GM12878 (cell line): ENCODE data around the gene ABHD14A. TPM values are rescaled to one million over a fixed set of nuclear protein-coding genes. Genes with fewer than 3 reads are reported as not detected.
A peak's percentile ranks its signal among the peaks of the same experiment; 100 is the strongest.

Experiments used
- ATAC-seq: fragments of 200-7000 bp; cut with Tn5 transposase; 3 replicates; pipeline ENCODE4 v1.9.1; 2020; ENCODE audit warnings: mild to moderate bottlenecking, moderate library complexity
- BruUV-seq: library from RNA; stranded (reverse); fragments of 400-500 nt; replicated peaks from 2 replicates; lab custom pipeline; 2021; lab: Mats Ljungman, UMichigan
- CTCF ChIA-PET: fragments of 300-600 bp; sonication (Branson Sonifier 250); formaldehyde crosslinking; extraction: SDS; loops from one replicate; lab custom pipeline; 2021; ENCODE audit warnings: inconsistent platforms; lab: Yijun Ruan, JAX
- POLR2A ChIA-PET: fragments of 350-600 bp; formaldehyde crosslinking; extraction: SDS; loops from one replicate; lab custom pipeline; 2021; ENCODE audit warnings: inconsistent platforms; lab: Charles Lee
- RAD21 ChIA-PET: fragments of 300-600 bp; sonication (Branson Sonifier 250); formaldehyde crosslinking; loops from one replicate; lab custom pipeline; 2023; ENCODE audit warnings: antibody characterized with exemption; ENCODE audit not compliant: unreplicated experiment; lab: Charles Lee
- SMC1A ChIA-PET: fragments of 300-600 bp; sonication (Branson Sonifier 250); formaldehyde crosslinking; loops from one replicate; lab custom pipeline; 2023; ENCODE audit not compliant: unreplicated experiment, uncharacterized antibody; lab: Charles Lee
- DNase-seq: peaks from one replicate; pipeline ENCODE4 v3.0.0-alpha.2; 2011; ENCODE audit warnings: low read depth, low spot score
- FAIRE-seq: peaks from 3 replicates; lab custom pipeline; 2011; peaks lifted over from hg19 to GRCh38; lab: Jason Lieb, UNC
- H2AFZ ChIP-seq: 2 replicates; pipeline ENCODE4 v1.6.0; 2011; ENCODE audit warnings: low read depth, low read length, control low read depth; ENCODE audit not compliant: control insufficient read depth
- H3K27ac ChIP-seq: 2 replicates; pipeline ENCODE4 v1.5.1; 2011; ENCODE audit warnings: control low read depth; ENCODE audit not compliant: control insufficient read depth, insufficient read depth
- H3K27me3 ChIP-seq, 2 experiments: replicated peaks in 1 of 2; 2 replicates each; pipeline versions ENCODE4 v1.6.0 to v1.6.1; 2011; ENCODE audit warnings: low read length in 1 of 2; ENCODE audit not compliant: control insufficient read depth in 2 of 2, insufficient read depth in 2 of 2
- H3K36me3 ChIP-seq, 2 experiments: 2 replicates each; pipeline ENCODE4 v1.5.1; 2011; ENCODE audit warnings: low read length in 1 of 2; ENCODE audit not compliant: control insufficient read depth in 2 of 2, insufficient read depth in 2 of 2
- H3K4me1 ChIP-seq: 2 replicates; pipeline ENCODE4 v1.6.1; 2011; ENCODE audit warnings: mild to moderate bottlenecking, low read length, moderate library complexity, mixed read lengths; ENCODE audit not compliant: control insufficient read depth, insufficient read depth
- H3K4me2 ChIP-seq: 2 replicates; pipeline ENCODE4 v1.6.0; 2011; ENCODE audit warnings: control low read depth; ENCODE audit not compliant: control insufficient read depth, insufficient read depth
- H3K4me3 ChIP-seq: fragments of 200-600 bp; sonication (generic); 2 replicates; pipeline ENCODE4 v1.5.1; 2016
- H3K79me2 ChIP-seq: 2 replicates; pipeline ENCODE4 v1.6.0; 2011; ENCODE audit warnings: low read length; ENCODE audit not compliant: control insufficient read depth, insufficient read depth
- H3K9ac ChIP-seq: 2 replicates; pipeline ENCODE4 v1.8.0; 2011; ENCODE audit warnings: low read length, control low read depth, mixed read lengths; ENCODE audit not compliant: control insufficient read depth, insufficient read depth
- H3K9me3 ChIP-seq: replicated peaks from 3 replicates; pipeline ENCODE4 v1.5.1; 2011; ENCODE audit warnings: mild to moderate bottlenecking, low read length; ENCODE audit not compliant: control insufficient read depth, insufficient read depth
- H4K20me1 ChIP-seq: 2 replicates; pipeline ENCODE4 v1.6.0; 2011; ENCODE audit not compliant: control insufficient read depth, insufficient read depth
- JUND ChIP-seq: IDR thresholded peaks from 2 replicates; pipeline ENCODE4 v1.6.1; 2012; ENCODE audit warnings: low read depth, mild to moderate bottlenecking, low read length, improper control_type of control experiment, moderate library complexity
- NFXL1 ChIP-seq: fragments of 450-650 bp; IDR thresholded peaks from 2 replicates; pipeline ENCODE4 v1.6.1; 2017; ENCODE audit warnings: antibody characterized with exemption, mild to moderate bottlenecking, borderline replicate concordance
- RFX5 ChIP-seq: IDR thresholded peaks from 2 replicates; pipeline ENCODE4 v1.6.1; 2011; ENCODE audit warnings: low read depth, low read length, improper control_type of control experiment
- RUNX3 ChIP-seq: IDR thresholded peaks from 2 replicates; pipeline ENCODE4 v1.6.1; 2012; ENCODE audit warnings: low read length, inconsistent platforms
- SRF ChIP-seq, 2 experiments: IDR thresholded peaks; 2 replicates each; pipeline ENCODE4 v1.6.1; 2011; ENCODE audit warnings: low read depth in 2 of 2, low read length in 2 of 2, mild to moderate bottlenecking in 1 of 2, moderate library complexity in 1 of 2
- YBX1 ChIP-seq: fragments of 450-650 bp; IDR thresholded peaks from 2 replicates; pipeline ENCODE4 v1.6.1; 2016; ENCODE audit warnings: antibody characterized with exemption
- ZBED1 ChIP-seq: IDR thresholded peaks from 2 replicates; pipeline ENCODE4 v1.6.1; 2016; ENCODE audit warnings: borderline replicate concordance
- ZNF622 ChIP-seq: fragments of 450-650 bp; IDR thresholded peaks from 2 replicates; pipeline ENCODE4 v1.6.1; 2017; ENCODE audit warnings: mild to moderate bottlenecking, inconsistent platforms
- WGBS: methylation state at CpG from one replicate; pipeline ENCODE4 v1.1.6; 2016; ENCODE audit warnings: low lambda C conversion rate; ENCODE audit not compliant: insufficient replicate concordance, insufficient coverage; ENCODE audit errors: missing lambda C conversion rate; 5-methylcytosine and 5-hydroxymethylcytosine counted together
- in situ Hi-C: fragments of 300-500 bp; cut with MboI; formaldehyde crosslinking; loops from 9 replicates; pipeline ENCODE4 v1.14.3; 2018; ENCODE audit warnings: mixed read lengths
- intact Hi-C: fragments of 100-400 bp; cut with micrococcal nuclease; formaldehyde crosslinking; loops from one replicate; pipeline ENCODE4 v1.14.2; 2022; ENCODE audit not compliant: unreplicated experiment
- polyA plus RNA-seq, 11 experiments: library from polyadenylated mRNA; depleted of rRNA in 4 of 11; unstranded in 6 of 11; stranded (reverse) in 5 of 11; fragments of >200 nt; fragmentation: Nextera tagmentation in 4 of 11; fragmentation: Illumina TruSeq in 1 of 11; extraction: Ambion mirVana in 4 of 11; extraction: Trizol in 1 of 11; gene quantifications; 1 replicate in 1 of 11; 2 replicates in 10 of 11; pipeline versions ENCODE4 v1.2.1 to v1.2.3, GENCODE V29; 2011 to 2016; ENCODE audit warnings: inconsistent platforms in 2 of 11, missing spikeins in 2 of 11, low read depth in 1 of 11
- total RNA-seq, 4 experiments: library from RNA; depleted of rRNA in 3 of 4; stranded (reverse); fragments of >200 nt in 3 of 4; fragmentation: Illumina TruSeq in 1 of 4; extraction: Trizol in 1 of 4; gene quantifications; 2 replicates each; pipeline versions ENCODE4 v1.2.1 to v1.2.3, GENCODE V29; 2013 to 2021
- TF ChIP-seq, protein P1 (sequence below): IDR thresholded peaks from 2 replicates; pipeline ENCODE4 v1.6.1; 2012; ENCODE audit warnings: low read depth, low read length, improper control_type of control experiment

The ABHD14A gene
- total and polyA plus RNA-seq, 10 of the 15 experiments (the other 5 are each of a cell fraction or from before 2014, with no cell fraction given), result 1.2 to 27.0 (median 7.9) TPM

DNA sequence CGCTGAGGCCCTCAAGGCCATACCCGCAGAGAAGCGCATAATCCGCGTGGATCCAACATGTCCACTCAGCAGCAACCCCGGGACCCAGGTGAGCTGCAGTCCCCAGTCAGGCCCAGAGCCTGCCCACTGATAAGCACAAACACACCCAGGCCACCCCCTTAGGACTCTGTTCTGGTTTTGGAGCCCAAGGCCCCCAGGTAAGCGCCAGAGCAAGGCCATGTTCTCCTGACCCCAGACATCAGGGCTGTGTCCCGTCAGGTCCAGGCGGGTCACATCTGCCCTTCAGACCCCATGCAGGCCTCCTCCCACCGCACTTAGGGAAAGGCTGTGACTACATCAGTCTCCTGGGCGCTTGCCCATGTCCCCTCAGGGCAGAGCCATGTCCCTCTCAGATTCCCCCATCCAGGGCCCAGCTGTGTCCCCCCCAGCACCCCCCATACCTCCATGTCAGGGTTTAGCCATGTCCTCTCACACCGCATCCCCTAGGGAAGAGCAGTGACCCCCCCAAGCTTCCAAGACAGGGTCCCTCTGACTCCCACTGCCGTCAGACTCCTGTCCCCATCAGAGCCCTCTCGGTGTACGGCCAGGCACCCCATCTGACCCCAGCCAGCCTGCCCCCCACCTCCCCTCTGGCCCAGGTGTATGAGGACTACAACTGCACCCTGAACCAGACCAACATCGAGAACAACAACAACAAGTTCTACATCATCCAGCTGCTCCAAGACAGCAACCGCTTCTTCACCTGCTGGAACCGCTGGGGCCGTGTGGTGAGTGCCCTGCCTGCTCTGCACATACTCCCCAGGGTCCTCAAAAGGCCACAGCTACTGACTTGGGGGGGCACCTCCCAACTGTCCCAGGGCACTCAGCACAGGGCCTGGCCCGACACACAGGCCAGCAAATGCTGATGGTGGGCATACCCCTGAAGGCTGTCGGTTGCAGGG is 31.1 kb upstream of the ABHD14A start:
- Histone ChIP-seq H3K36me3 (peaks cover 0 to 4% of the 10 kb centered on the region in 2 experiments; a peak in 2 of 4 replicates), H4K20me1 (no peaks in the 10 kb centered on the region), H3K4me3 (peak overlapping the region; percentile 79), H3K9ac (peak overlapping the region; percentile 100; the same call in 1 of the 2 replicates), H3K4me2 (peak overlapping the region; percentile 100), H3K4me1 (peaks cover 11% of the 10 kb centered on the region), H3K79me2 (peaks cover 32% of the 10 kb centered on the region), H3K27ac (peak overlapping the region; percentile 98; the same call in 1 of the 2 replicates), H2AFZ (no peak overlapping the region), H3K27me3 (no peaks in the 10 kb centered on the region), H3K9me3 (no peaks in the 10 kb centered on the region)
- SMC1A ChIA-PET, result interaction anchor here (1.2 to 2.6 kb wide), 5 partner anchors 30 to 178 kb away, joined by 5 to 33 read pairs (median 8); partner anchors contain the start of genes ABHD14A, ABHD14B and ACY1
- ATAC-seq (no peak), FAIRE-seq (no peak), DNase-seq (no peak)
- RAD21 ChIA-PET, result interaction anchor here (0.6 to 4.2 kb wide), 10 partner anchors 25 to 211 kb away, joined by 3 to 34 read pairs (median 6); partner anchors contain the start of genes ABHD14B, ACY1, DUSP7 and POC1A
- no TSS peak for BruUV-seq
- TF ChIP-seq ZBED1, result no peak
- no peak for TF ChIP-seq RFX5
- TF ChIP-seq SRF (IDR thresholded peaks at IDR 0.05; ENCODE audit: low read depth in 2 of 2, low read length in 2 of 2), result no peak
- no peak for TF ChIP-seq YBX1
- no peak for TF ChIP-seq NFXL1
- no peak for TF ChIP-seq ZNF622
- no peak for TF ChIP-seq RUNX3
- no peak for TF ChIP-seq JUND
- TF ChIP-seq, protein P1, sequence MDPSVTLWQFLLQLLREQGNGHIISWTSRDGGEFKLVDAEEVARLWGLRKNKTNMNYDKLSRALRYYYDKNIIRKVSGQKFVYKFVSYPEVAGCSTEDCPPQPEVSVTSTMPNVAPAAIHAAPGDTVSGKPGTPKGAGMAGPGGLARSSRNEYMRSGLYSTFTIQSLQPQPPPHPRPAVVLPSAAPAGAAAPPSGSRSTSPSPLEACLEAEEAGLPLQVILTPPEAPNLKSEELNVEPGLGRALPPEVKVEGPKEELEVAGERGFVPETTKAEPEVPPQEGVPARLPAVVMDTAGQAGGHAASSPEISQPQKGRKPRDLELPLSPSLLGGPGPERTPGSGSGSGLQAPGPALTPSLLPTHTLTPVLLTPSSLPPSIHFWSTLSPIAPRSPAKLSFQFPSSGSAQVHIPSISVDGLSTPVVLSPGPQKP, result no peak
- WGBS, result 94% methylated on average over 21 of the region's 21 CpGs
- POLR2A ChIA-PET, result interaction anchor here (2.7 to 3.0 kb wide), 3 partner anchors 30 to 51 kb away, joined by 10 to 24 read pairs (median 14); partner anchors contain the start of genes ABHD14A, ABHD14B, ACY1 and RPL29
- intact Hi-C loops, result loop anchor here (2.0 kb wide), 1 partner anchor 53 kb away; no protein-coding TSS in a partner anchor
- CTCF ChIA-PET, result interaction anchor here (0.7 to 4.8 kb wide), 14 partner anchors 8 to 201 kb away, joined by 3 to 79 read pairs (median 6); partner anchors contain the start of genes ABHD14A, ABHD14B, ACY1 and RPL29
- in situ Hi-C loops, result no loop called here
